HS-5 (cell line): ENCODE results near the gene TBC1D28.
A peak's percentile ranks its signal among the peaks of the same experiment; 100 is the strongest.
"Not testable (repeated sequence)": the region's sequence is repeated elsewhere in the genome, so short reads cannot be mapped to it uniquely, and the experiment has no call there.

Experiments
- DNase-seq: peaks from one replicate; pipeline ENCODE4 v3.0.0-alpha.2; 2012; ENCODE audit warnings: low read depth

Gene TBC1D28

GRCh38 chr17:18644291-18644690 lies at the start of gene TBC1D28:
TSS of gene TBC1D28 (minus strand) at chr17:18644391. CDS start at chr17:18641352, 3,039 bp downstream.
- DNase-seq = not testable (repeated sequence)

- not testable (repeated sequence) for DNase-seq
Measured at GRCh38 chr17:18682668-18683067, 38.5 kb upstream of the TBC1D28 start.

GRCh38 chr17:18681767-18682571 lies 37.8 kb upstream of the TBC1D28 start, which contains the start of gene FOXO3B:
TSS of gene FOXO3B (minus strand) at chr17:18682314. CDS start at chr17:18681651, 663 bp downstream.
- peak; percentile 75 for DNase-seq

- not testable (repeated sequence) for DNase-seq
Measured at GRCh38 chr17:18677381-18677780, 33.2 kb upstream of the TBC1D28 start.

GRCh38 chr17:18676928-18677327 lies 32.7 kb upstream of the TBC1D28 start:
- not testable (repeated sequence) for DNase-seq

- not testable (repeated sequence) for DNase-seq
Measured at GRCh38 chr17:18672395-18673227, 28.4 kb upstream of the TBC1D28 start.

GRCh38 chr17:18668625-18669024 lies 24.4 kb upstream of the TBC1D28 start:
- not testable (repeated sequence) for DNase-seq

GRCh38 chr17:18667535-18667934 lies 23.3 kb upstream of the TBC1D28 start:
- not testable (repeated sequence) for DNase-seq

- DNase-seq = not testable (repeated sequence)
Measured at GRCh38 chr17:18666326-18666725, 22.1 kb upstream of the TBC1D28 start.

GRCh38 chr17:18661924-18662624 lies 17.9 kb upstream of the TBC1D28 start:
- DNase-seq = not testable (repeated sequence)

GRCh38 chr17:18650094-18650493 lies 5.9 kb upstream of the TBC1D28 start:
- DNase-seq = not testable (repeated sequence)

GRCh38 chr17:18643124-18643523 lies 1.1 kb downstream of the TBC1D28 start:
- not testable (repeated sequence) for DNase-seq

- not testable (repeated sequence) for DNase-seq
Measured at GRCh38 chr17:18638357-18638756, 5.8 kb downstream of the TBC1D28 start.

GRCh38 chr17:18636237-18636636 lies 8.0 kb downstream of the TBC1D28 start:
- not testable (repeated sequence) for DNase-seq

- not testable (repeated sequence) for DNase-seq
Measured at GRCh38 chr17:18635773-18636172, 8.4 kb downstream of the TBC1D28 start.

- not testable (repeated sequence) for DNase-seq
Measured at GRCh38 chr17:18634550-18635263, 9.5 kb downstream of the TBC1D28 start.

- DNase-seq = no peak
Measured at GRCh38 chr17:18626152-18626870, 17.9 kb downstream of the TBC1D28 start.

- peak; percentile 47 for DNase-seq
Measured at GRCh38 chr17:18625509-18626104, 18.6 kb downstream of the TBC1D28 start.

- not testable (repeated sequence) for DNase-seq
Measured at GRCh38 chr17:18624862-18625501, 19.2 kb downstream of the TBC1D28 start.

GRCh38 chr17:18617613-18618012 lies 26.6 kb downstream of the TBC1D28 start:
- DNase-seq = not testable (repeated sequence)
